ENCODE results near the gene NR4A3. TPM values are rescaled to one million over a fixed set of nuclear protein-coding genes. Genes with fewer than 3 reads are reported as not detected.
A peak's percentile ranks its signal among the peaks of the same experiment; 100 is the strongest.

The NR4A3 gene
- total RNA-seq, 5 donors from 2014 or later (not counting 1 experiment from before 2014, with no cell fraction given), result 1.3 to 45.0 (median 1.8) TPM

DNA sequence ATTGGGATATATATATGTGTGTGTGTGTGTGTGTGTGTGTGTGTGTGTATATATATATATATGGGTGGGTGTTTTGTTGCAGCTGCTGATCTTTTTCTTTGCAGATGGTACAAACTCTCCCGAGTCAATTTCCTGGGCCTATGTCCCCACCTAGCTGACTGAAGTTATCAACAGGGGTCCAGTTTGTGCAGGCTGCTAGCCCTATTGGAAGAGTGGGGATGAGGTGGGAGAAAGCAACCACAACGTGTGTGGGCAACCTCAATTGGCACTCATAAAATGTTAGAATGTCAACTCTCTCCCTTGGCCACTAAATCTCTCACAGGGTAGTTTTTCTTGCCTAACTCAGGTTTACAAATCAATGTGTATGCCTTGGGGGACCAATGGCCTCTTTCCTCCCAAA, 5.6 kb downstream of the NR4A3 start:
- H3K27me3 ChIP-seq (replicated peaks in 1 of 2; ENCODE audit: control insufficient read depth in 2 of 2, extremely low read depth in 1 of 2, insufficient read depth in 2 of 2, low read length in 1 of 2), result peaks cover 15 to 51% of the 10 kb centered on the region in 2 experiments
- Mint-ChIP-seq H3K4me1 (peaks cover 40 to 56% (median 44%) of the 10 kb centered on the region in 3 donors), H3K9me3 (no peaks in the 10 kb centered on the region), H3K27me3 (peaks cover 51 to 72% of the 10 kb centered on the region in 2 donors), H3K36me3 (peaks cover 22% of the 10 kb centered on the region), H3K4me3 (no peak overlapping the region), H3K27ac (no peak overlapping the region)
- H3K4me3 ChIP-seq (ENCODE audit: control insufficient read depth in 1 of 2, extremely low read depth in 1 of 2, low read length in 1 of 2), result no peak overlapping the region
- peaks cover 24 to 36% of the 10 kb centered on the region in 2 experiments for H3K4me1 ChIP-seq (ENCODE audit: control insufficient read depth in 1 of 2, extremely low read depth in 1 of 2, insufficient read depth in 2 of 2, low read length in 2 of 2)
- no peaks in the 10 kb centered on the region for H3K9me3 ChIP-seq
- CTCF ChIA-PET, result no interaction called here
- WGBS (ENCODE audit: insufficient coverage), result no CpG with 5 or more reads among the region's 2 CpGs
- H3K36me3 ChIP-seq (ENCODE audit: control insufficient read depth in 2 of 2, extremely low read depth in 1 of 2, insufficient read depth in 1 of 2, low read length in 1 of 2), result no peaks in the 10 kb centered on the region
- no peak overlapping the region for H3K27ac ChIP-seq (ENCODE audit: low read length)
- DNase-seq (no peak), ATAC-seq (replicated peaks in 1 of 4) (no peak)
- POLR2A ChIA-PET, result no interaction called here

DNA sequence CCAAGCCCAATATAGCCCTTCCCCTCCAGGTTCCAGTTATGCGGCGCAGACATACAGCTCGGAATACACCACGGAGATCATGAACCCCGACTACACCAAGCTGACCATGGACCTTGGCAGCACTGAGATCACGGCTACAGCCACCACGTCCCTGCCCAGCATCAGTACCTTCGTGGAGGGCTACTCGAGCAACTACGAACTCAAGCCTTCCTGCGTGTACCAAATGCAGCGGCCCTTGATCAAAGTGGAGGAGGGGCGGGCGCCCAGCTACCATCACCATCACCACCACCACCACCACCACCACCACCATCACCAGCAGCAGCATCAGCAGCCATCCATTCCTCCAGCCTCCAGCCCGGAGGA, 6.3 kb downstream of the NR4A3 start:
- peaks cover 32 to 48% (median 36%) of the 10 kb centered on the region in 3 donors for H3K4me1 Mint-ChIP-seq
- H3K27me3 Mint-ChIP-seq, result peaks cover 43 to 66% of the 10 kb centered on the region in 2 donors

DNA sequence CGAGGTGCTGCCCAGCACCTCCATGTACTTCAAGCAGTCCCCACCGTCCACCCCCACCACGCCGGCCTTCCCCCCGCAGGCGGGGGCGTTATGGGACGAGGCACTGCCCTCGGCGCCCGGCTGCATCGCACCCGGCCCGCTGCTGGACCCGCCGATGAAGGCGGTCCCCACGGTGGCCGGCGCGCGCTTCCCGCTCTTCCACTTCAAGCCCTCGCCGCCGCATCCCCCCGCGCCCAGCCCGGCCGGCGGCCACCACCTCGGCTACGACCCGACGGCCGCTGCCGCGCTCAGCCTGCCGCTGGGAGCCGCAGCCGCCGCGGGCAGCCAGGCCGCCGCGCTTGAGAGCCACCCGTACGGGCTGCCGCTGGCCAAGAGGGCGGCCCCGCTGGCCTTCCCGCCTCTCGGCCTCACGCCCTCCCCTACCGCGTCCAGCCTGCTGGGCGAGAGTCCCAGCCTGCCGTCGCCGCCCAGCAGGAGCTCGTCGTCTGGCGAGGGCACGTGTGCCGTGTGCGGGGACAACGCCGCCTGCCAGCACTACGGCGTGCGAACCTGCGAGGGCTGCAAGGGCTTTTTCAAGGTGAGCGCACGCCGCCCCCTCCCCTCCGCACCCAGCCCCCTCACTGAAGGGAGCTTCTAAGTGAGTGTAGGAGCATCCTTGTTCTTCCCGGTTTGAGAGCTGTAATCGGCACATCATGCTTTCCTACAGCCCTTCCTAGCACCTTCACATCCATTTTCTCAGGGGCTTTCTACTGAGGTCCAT, 6.9 kb downstream of the NR4A3 start:
- no peaks in the 10 kb centered on the region for H3K9me3 Mint-ChIP-seq
- H3K27ac Mint-ChIP-seq, result no peak overlapping the region
- Histone ChIP-seq H3K27me3 (replicated peaks in 1 of 2; ENCODE audit: control insufficient read depth in 2 of 2, extremely low read depth in 1 of 2, insufficient read depth in 2 of 2, low read length in 1 of 2) (peaks cover 13 to 37% of the 10 kb centered on the region in 2 experiments), H3K9me3 (no peaks in the 10 kb centered on the region), H3K27ac (ENCODE audit: low read length) (no peak overlapping the region), H3K36me3 (ENCODE audit: control insufficient read depth in 2 of 2, extremely low read depth in 1 of 2, insufficient read depth in 1 of 2, low read length in 1 of 2) (no peaks in the 10 kb centered on the region), H3K4me3 (ENCODE audit: control insufficient read depth in 1 of 2, extremely low read depth in 1 of 2, low read length in 1 of 2) (no peak overlapping the region), H3K4me1 (ENCODE audit: control insufficient read depth in 1 of 2, extremely low read depth in 1 of 2, insufficient read depth in 2 of 2, low read length in 2 of 2) (peaks cover 14 to 23% of the 10 kb centered on the region in 2 experiments)
- H3K4me3 Mint-ChIP-seq, result no peak overlapping the region
- ChIA-PET CTCF (interaction anchor here (0.6 to 1.5 kb wide), 4 partner anchors 10 to 87 kb away, joined by 3 to 7 read pairs (median 5); no protein-coding TSS in a partner anchor), POLR2A (interaction anchor here (0.6 to 2.4 kb wide), 2 partner anchors 14 to 132 kb away, joined by 3 to 5 read pairs; no protein-coding TSS in a partner anchor)
- ATAC-seq (replicated peaks in 1 of 4), result no peak
- peak in 1 of 35 experiments; percentile 4 for DNase-seq
- 55% methylated on average over 54 of the region's 78 CpGs for WGBS (ENCODE audit: insufficient coverage)
- H3K36me3 Mint-ChIP-seq, result peaks cover 29% of the 10 kb centered on the region
- H3K27me3 Mint-ChIP-seq, result peaks cover 38 to 63% of the 10 kb centered on the region in 2 donors
- H3K4me1 Mint-ChIP-seq, result peaks cover 26 to 42% (median 30%) of the 10 kb centered on the region in 3 donors

More for the DNA sequence above, 6.3 kb downstream of the NR4A3 start:
- Histone ChIP-seq H3K9me3 (no peaks in the 10 kb centered on the region), H3K27ac (ENCODE audit: low read length) (no peak overlapping the region), H3K27me3 (replicated peaks in 1 of 2; ENCODE audit: control insufficient read depth in 2 of 2, extremely low read depth in 1 of 2, insufficient read depth in 2 of 2, low read length in 1 of 2) (peaks cover 13 to 43% of the 10 kb centered on the region in 2 experiments), H3K4me1 (ENCODE audit: control insufficient read depth in 1 of 2, extremely low read depth in 1 of 2, insufficient read depth in 2 of 2, low read length in 2 of 2) (peaks cover 20 to 28% of the 10 kb centered on the region in 2 experiments), H3K4me3 (ENCODE audit: control insufficient read depth in 1 of 2, extremely low read depth in 1 of 2, low read length in 1 of 2) (no peak overlapping the region), H3K36me3 (ENCODE audit: control insufficient read depth in 2 of 2, extremely low read depth in 1 of 2, insufficient read depth in 1 of 2, low read length in 1 of 2) (no peaks in the 10 kb centered on the region)
- DNase-seq, result peak in 1 of 35 experiments; percentile 8
- ChIA-PET POLR2A (no interaction called here), CTCF (interaction anchor here in 1 of 2 donors (0.6 kb wide), 1 partner anchor 86 kb away, joined by 3 read pairs; no protein-coding TSS in a partner anchor)
- Mint-ChIP-seq H3K27ac (no peak overlapping the region), H3K4me3 (no peak overlapping the region), H3K36me3 (peaks cover 24% of the 10 kb centered on the region), H3K9me3 (no peaks in the 10 kb centered on the region)
- whole genome bisulfite sequencing (ENCODE audit: insufficient coverage), result 69% methylated on average over 11 of the region's 15 CpGs
- no peak for ATAC-seq (replicated peaks in 1 of 4)

DNA sequence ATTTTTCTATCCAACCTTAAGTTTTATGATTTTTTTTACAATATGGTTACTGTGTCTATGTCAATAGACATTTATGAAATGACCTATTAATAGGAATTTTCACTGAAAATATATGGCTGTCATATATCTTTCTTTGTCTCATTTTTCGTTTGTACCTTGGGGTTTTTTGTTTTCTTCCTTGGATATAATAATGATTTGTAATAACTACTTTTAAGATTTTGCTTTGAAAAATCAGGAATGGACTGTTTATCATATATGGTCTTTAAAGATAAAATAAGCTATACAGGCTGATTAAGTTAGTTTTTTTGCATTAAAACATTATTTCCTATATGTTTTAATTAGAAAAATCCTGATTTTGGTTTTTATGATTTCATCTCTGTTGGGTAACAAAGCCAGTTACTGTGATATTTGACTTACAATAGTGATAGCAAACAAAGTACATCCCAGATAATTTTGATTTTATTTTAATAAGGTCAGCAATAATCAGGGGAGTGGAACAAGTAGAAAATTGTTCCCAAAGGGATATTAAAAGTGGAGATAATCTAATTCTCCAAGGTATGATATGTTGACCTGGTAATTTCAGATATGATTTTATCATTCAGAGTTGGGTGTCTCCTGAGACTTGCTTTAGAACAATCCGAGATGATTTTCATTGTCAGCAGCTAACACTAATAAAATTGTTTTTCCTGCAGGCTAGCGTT, 10.3 kb downstream of the NR4A3 start:
- Mint-ChIP-seq H3K9me3 (no peaks in the 10 kb centered on the region), H3K27me3 (peaks cover 23 to 33% of the 10 kb centered on the region in 2 donors), H3K36me3 (peaks cover 49% of the 10 kb centered on the region), H3K4me3 (no peak overlapping the region), H3K27ac (no peak overlapping the region), H3K4me1 (peaks cover 0 to 8% (median 0%) of the 10 kb centered on the region in 3 donors)
- POLR2A ChIA-PET, result no interaction called here
- ATAC-seq (replicated peaks in 1 of 4), result no peak
- CTCF ChIA-PET, result no interaction called here
- H3K9me3 ChIP-seq, result no peaks in the 10 kb centered on the region
- no CpG with 5 or more reads among the region's 3 CpGs for WGBS (ENCODE audit: insufficient coverage)
- H3K36me3 ChIP-seq (ENCODE audit: control insufficient read depth in 2 of 2, extremely low read depth in 1 of 2, insufficient read depth in 1 of 2, low read length in 1 of 2), result no peaks in the 10 kb centered on the region
- H3K4me3 ChIP-seq (ENCODE audit: control insufficient read depth in 1 of 2, extremely low read depth in 1 of 2, low read length in 1 of 2), result no peak overlapping the region
- no peak for DNase-seq
- H3K4me1 ChIP-seq (ENCODE audit: control insufficient read depth in 1 of 2, extremely low read depth in 1 of 2, insufficient read depth in 2 of 2, low read length in 2 of 2), result no peaks in the 10 kb centered on the region
- H3K27me3 ChIP-seq (replicated peaks in 1 of 2; ENCODE audit: control insufficient read depth in 2 of 2, extremely low read depth in 1 of 2, insufficient read depth in 2 of 2, low read length in 1 of 2), result peaks cover 8 to 15% of the 10 kb centered on the region in 2 experiments
- H3K27ac ChIP-seq (ENCODE audit: low read length), result no peak overlapping the region

DNA sequence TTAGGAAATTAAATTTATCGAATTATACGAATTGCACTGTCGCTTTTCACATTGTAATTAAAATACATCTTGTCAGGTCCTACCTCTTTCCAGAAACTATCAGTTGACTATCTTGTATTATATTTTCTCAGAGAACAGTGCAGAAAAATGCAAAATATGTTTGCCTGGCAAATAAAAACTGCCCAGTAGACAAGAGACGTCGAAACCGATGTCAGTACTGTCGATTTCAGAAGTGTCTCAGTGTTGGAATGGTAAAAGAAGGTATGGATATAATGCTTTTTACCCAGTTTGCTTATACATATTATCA, 10.8 kb downstream of the NR4A3 start:
- no peak overlapping the region for H3K27ac ChIP-seq (ENCODE audit: low read length)
- CTCF ChIA-PET, result no interaction called here

DNA sequence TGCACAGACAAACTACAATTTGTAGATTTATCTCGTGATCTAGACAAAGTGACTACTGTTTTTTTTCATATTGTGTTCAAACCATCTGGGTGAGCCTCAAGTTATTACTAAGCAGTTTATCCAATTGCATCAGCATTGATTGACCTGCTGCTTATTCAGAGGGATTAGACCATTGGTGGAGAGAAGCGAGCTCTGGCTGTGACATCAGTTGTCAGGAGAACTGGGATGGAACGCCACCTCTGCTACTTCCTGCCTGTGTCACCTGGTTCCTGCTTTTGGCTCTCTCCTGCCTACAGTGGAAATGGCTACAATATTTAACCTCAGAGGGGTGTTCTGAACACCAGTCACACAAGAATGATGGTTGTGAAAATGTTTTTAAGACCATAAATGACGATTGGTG, 12.1 kb downstream of the NR4A3 start:
- H3K27ac Mint-ChIP-seq, result no peak overlapping the region
- ATAC-seq (replicated peaks in 1 of 4), result peak in 1 of 4 experiments; percentile 15
- no CpG with 5 or more reads among the region's 4 CpGs for WGBS (ENCODE audit: insufficient coverage)

More for the DNA sequence above, 10.8 kb downstream of the NR4A3 start:
- Mint-ChIP-seq H3K9me3 (no peaks in the 10 kb centered on the region), H3K4me3 (no peak overlapping the region), H3K36me3 (peaks cover 51% of the 10 kb centered on the region), H3K27ac (no peak overlapping the region), H3K4me1 (peaks cover 0 to 8% (median 0%) of the 10 kb centered on the region in 3 donors), H3K27me3 (peaks cover 19 to 28% of the 10 kb centered on the region in 2 donors)
- POLR2A ChIA-PET, result no interaction called here
- Histone ChIP-seq H3K9me3 (no peaks in the 10 kb centered on the region), H3K27me3 (replicated peaks in 1 of 2; ENCODE audit: control insufficient read depth in 2 of 2, extremely low read depth in 1 of 2, insufficient read depth in 2 of 2, low read length in 1 of 2) (peaks cover 8 to 15% of the 10 kb centered on the region in 2 experiments), H3K4me3 (ENCODE audit: control insufficient read depth in 1 of 2, extremely low read depth in 1 of 2, low read length in 1 of 2) (no peak overlapping the region), H3K4me1 (ENCODE audit: control insufficient read depth in 1 of 2, extremely low read depth in 1 of 2, insufficient read depth in 2 of 2, low read length in 2 of 2) (no peaks in the 10 kb centered on the region), H3K36me3 (ENCODE audit: control insufficient read depth in 2 of 2, extremely low read depth in 1 of 2, insufficient read depth in 1 of 2, low read length in 1 of 2) (no peaks in the 10 kb centered on the region)
- no CpG with 5 or more reads among the region's 7 CpGs for WGBS (ENCODE audit: insufficient coverage)
- DNase-seq (no peak), ATAC-seq (replicated peaks in 1 of 4) (no peak)

More for the DNA sequence above, 12.1 kb downstream of the NR4A3 start:
- H3K27ac ChIP-seq (ENCODE audit: low read length), result no peak overlapping the region
- ChIA-PET POLR2A (interaction anchor here in 1 of 2 donors (0.5 kb wide), 1 partner anchor 1713 kb away, joined by 4 read pairs; no protein-coding TSS in a partner anchor), CTCF (no interaction called here)
- no peaks in the 10 kb centered on the region for H3K4me1 ChIP-seq (ENCODE audit: control insufficient read depth in 1 of 2, extremely low read depth in 1 of 2, insufficient read depth in 2 of 2, low read length in 2 of 2)
- Mint-ChIP-seq H3K4me3 (no peak overlapping the region), H3K4me1 (peaks cover 0 to 2% (median 0%) of the 10 kb centered on the region in 3 donors), H3K9me3 (no peaks in the 10 kb centered on the region), H3K36me3 (peaks cover 44% of the 10 kb centered on the region), H3K27me3 (peaks cover 13 to 21% of the 10 kb centered on the region in 2 donors)
- H3K4me3 ChIP-seq (ENCODE audit: control insufficient read depth in 1 of 2, extremely low read depth in 1 of 2, low read length in 1 of 2), result no peak overlapping the region
- peaks cover 8 to 9% of the 10 kb centered on the region in 2 experiments for H3K27me3 ChIP-seq (replicated peaks in 1 of 2; ENCODE audit: control insufficient read depth in 2 of 2, extremely low read depth in 1 of 2, insufficient read depth in 2 of 2, low read length in 1 of 2)
- DNase-seq, result no peak
- H3K36me3 ChIP-seq (ENCODE audit: control insufficient read depth in 2 of 2, extremely low read depth in 1 of 2, insufficient read depth in 1 of 2, low read length in 1 of 2), result no peaks in the 10 kb centered on the region
- H3K9me3 ChIP-seq, result no peaks in the 10 kb centered on the region
